ENCODE data around the gene PLD1. TPM values are rescaled to one million over a fixed set of nuclear protein-coding genes. Genes with fewer than 3 reads are reported as not detected.

The PLD1 gene
- total RNA-seq, 1 donor from 2014 or later, result 8.8 TPM

- peaks cover 0 to 5% of the 10 kb centered on the region in 2 donors for H3K9me3 ChIP-seq
- intact Hi-C loops (cut with DNase I), result no loop called here
- no peaks in the 10 kb centered on the region for H3K27me3 ChIP-seq
- TF ChIP-seq CTCF (IDR thresholded peaks at IDR 0.05), result no peak
- peaks cover 12 to 19% of the 10 kb centered on the region in 2 donors for H3K36me3 ChIP-seq
- H3K27ac ChIP-seq, result no peak overlapping the region
- no peak overlapping the region for H3K4me3 ChIP-seq
- DNase-seq (ENCODE audit: low spot score in 2 of 2), result no peak
- H3K4me1 ChIP-seq, result no peaks in the 10 kb centered on the region
Measured at GRCh38 chr3:171616798-171617197, 193.5 kb downstream of the PLD1 start.

- peaks cover 21 to 28% of the 10 kb centered on the region in 2 donors for H3K36me3 ChIP-seq
- no peak overlapping the region for H3K27ac ChIP-seq
- DNase-seq (ENCODE audit: low spot score in 2 of 2), result no peak
- peaks cover 0 to 5% of the 10 kb centered on the region in 2 donors for H3K9me3 ChIP-seq
- no peaks in the 10 kb centered on the region for H3K27me3 ChIP-seq
- intact Hi-C loops (cut with DNase I), result no loop called here
- no peak for TF ChIP-seq CTCF (IDR thresholded peaks at IDR 0.05)
- no peak overlapping the region for H3K4me3 ChIP-seq
- H3K4me1 ChIP-seq, result no peaks in the 10 kb centered on the region
Measured at GRCh38 chr3:171615686-171616085, 194.6 kb downstream of the PLD1 start.

- Histone ChIP-seq H3K9me3 (peaks cover 0 to 5% of the 10 kb centered on the region in 2 donors), H3K36me3 (peaks cover 21 to 27% of the 10 kb centered on the region in 2 donors), H3K4me1 (no peaks in the 10 kb centered on the region), H3K4me3 (no peak overlapping the region), H3K27ac (no peak overlapping the region), H3K27me3 (no peaks in the 10 kb centered on the region)
- DNase-seq (ENCODE audit: low spot score in 2 of 2), result no peak
- TF ChIP-seq CTCF (IDR thresholded peaks at IDR 0.05), result no peak
- intact Hi-C loops (cut with DNase I), result no loop called here
Measured at GRCh38 chr3:171615281-171615680, 195.0 kb downstream of the PLD1 start.

- peaks cover 21 to 25% of the 10 kb centered on the region in 2 donors for H3K36me3 ChIP-seq
- intact Hi-C loops (cut with DNase I), result no loop called here
- no peak for DNase-seq (ENCODE audit: low spot score in 2 of 2)
- no peaks in the 10 kb centered on the region for H3K27me3 ChIP-seq
- H3K27ac ChIP-seq, result no peak overlapping the region
- no peak overlapping the region for H3K4me3 ChIP-seq
- no peaks in the 10 kb centered on the region for H3K4me1 ChIP-seq
- peaks cover 0 to 5% of the 10 kb centered on the region in 2 donors for H3K9me3 ChIP-seq
- TF ChIP-seq CTCF (IDR thresholded peaks at IDR 0.05), result peak in 2 of 3 experiments; percentile 23 to 44
Measured at GRCh38 chr3:171614318-171614921, 195.9 kb downstream of the PLD1 start.

- intact Hi-C loops (cut with DNase I), result no loop called here
- no peaks in the 10 kb centered on the region for H3K4me1 ChIP-seq
- TF ChIP-seq CTCF (IDR thresholded peaks at IDR 0.05), result no peak
- no peak overlapping the region for H3K27ac ChIP-seq
- no peak overlapping the region for H3K4me3 ChIP-seq
- no peak for DNase-seq (ENCODE audit: low spot score in 2 of 2)
- no peaks in the 10 kb centered on the region for H3K27me3 ChIP-seq
- H3K36me3 ChIP-seq, result peaks cover 29 to 42% of the 10 kb centered on the region in 2 donors
- H3K9me3 ChIP-seq, result no peaks in the 10 kb centered on the region
Measured at GRCh38 chr3:171607452-171607851, 202.8 kb downstream of the PLD1 start.
